ENCODE measurements around the gene MAN1C1.

The MAN1C1 gene

GRCh38 chr1:25744636-25745425 is 128.2 kb downstream of the MAN1C1 start:
- DNase-seq = no peak

- no peak for DNase-seq
Measured at GRCh38 chr1:25746299-25747045, 129.9 kb downstream of the MAN1C1 start.

- no peak for DNase-seq
Measured at GRCh38 chr1:25747046-25747719, 130.6 kb downstream of the MAN1C1 start.

- no peak for DNase-seq
Measured at GRCh38 chr1:25748531-25749205, 132.1 kb downstream of the MAN1C1 start.

GRCh38 chr1:25750923-25751605 is 134.5 kb downstream of the MAN1C1 start:
- no peak for DNase-seq

DNA sequence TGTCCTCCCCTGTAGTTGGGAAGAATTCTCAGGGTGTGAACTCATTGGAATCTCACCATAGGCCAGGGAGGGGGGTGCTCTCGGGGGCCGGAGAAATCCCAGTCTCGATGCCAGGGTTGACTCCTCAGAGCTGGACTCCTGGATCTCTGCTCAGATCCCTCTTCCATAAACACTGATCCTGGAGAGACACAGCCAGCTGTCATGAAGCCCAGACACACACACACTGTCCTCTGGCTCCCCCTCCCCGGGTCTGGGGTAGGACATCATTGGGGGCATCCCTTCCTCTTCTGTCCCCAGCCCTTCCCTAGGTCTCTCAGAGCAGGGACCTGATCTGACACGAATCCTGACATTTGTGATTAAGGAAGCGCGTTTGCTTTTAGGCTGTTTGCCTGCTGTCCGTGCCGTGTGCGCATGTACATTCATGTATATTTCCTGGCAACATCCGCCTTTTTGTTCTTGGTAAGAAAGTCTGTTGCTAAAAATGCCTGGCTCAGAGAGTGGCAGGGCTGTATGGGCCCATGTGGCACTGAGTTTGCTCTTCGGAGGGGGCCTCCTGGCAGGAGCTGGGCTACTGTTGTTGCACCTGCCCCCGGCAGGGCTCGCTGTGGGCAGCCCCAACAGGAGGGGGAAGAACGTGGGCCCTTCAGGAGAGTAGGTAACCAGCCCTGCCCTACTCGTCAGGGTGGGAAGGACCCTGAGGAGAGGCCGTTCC is 138.0 kb downstream of the MAN1C1 start:
- DNase-seq = no peak

DNA sequence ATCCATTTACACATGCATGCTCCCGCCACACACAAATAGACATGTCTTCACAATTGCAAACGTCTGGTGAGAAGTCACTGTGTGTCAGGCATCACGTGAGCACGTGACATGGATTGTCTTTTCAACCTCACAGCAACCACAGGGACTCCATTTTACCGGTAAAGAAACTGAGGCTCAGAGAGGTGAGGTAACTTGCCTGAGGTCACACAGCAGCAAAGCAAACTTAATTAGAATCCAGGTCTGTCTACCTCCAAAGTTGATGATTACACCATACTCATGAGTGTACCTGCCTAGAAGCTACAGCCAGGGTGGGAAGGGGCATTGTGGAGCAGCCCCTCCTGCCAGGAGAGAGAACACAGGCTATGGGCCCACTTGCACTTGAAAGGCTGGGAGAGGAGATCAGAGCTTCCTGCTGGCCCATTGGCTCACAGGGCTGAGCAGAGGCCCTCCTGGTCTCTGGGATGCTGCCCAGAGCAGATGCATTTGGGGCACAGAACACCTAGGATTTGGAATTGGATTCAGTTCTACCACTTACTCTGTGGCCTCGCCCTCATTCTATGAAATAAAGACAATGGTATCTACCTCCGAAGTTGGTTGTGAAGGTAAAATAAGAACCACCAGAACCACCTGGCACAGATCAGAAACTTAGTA is 139.0 kb downstream of the MAN1C1 start:
- no peak for DNase-seq

DNA sequence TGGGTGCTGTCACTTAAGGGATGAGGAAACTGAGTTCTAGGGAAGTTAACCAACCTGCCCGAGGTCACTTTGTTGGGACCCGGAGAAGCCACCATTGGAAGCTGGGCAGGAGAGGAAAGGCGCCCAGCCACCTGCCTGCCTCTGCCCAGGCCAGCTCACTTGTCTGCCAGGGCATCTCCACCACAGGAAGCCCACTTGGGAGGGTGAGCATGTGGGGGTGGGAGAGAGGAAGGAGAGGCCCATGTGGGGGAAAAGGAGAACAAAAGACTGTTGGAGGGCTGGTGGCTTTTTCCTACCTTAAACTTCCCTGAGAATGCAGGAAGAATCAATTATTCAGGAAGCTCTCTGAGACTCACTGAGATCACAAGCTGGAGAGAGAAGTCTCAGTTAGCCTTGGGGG is 139.6 kb downstream of the MAN1C1 start:
- no peak for DNase-seq

GRCh38 chr1:25757151-25757845 is 140.7 kb downstream of the MAN1C1 start:
- no peak for DNase-seq

DNA sequence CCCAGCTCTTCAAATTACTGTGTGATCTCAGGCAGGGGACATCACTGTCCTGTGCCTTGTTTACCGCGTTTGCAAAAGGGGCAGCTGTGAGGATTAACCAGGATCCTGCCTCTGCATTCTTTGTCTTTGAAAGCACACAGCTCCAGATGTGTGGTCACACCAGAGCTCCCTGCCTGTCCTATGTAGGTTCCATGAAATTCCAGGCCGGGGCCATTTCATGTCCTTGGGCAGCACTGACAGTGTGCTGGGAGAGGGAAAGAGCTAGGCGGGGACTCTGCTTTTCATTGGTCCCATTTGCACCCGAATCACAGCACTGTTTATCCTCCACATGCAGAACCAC is 141.2 kb downstream of the MAN1C1 start:
- no peak for DNase-seq

- DNase-seq = no peak
Measured at GRCh38 chr1:25758466-25759070, 142.0 kb downstream of the MAN1C1 start.

- no peak for DNase-seq
Measured at GRCh38 chr1:25760122-25760719, 143.6 kb downstream of the MAN1C1 start.

- no peak for DNase-seq
Measured at GRCh38 chr1:25760871-25761270, 144.3 kb downstream of the MAN1C1 start.

GRCh38 chr1:25763493-25763892 is 146.9 kb downstream of the MAN1C1 start:
- no peak for DNase-seq

DNA sequence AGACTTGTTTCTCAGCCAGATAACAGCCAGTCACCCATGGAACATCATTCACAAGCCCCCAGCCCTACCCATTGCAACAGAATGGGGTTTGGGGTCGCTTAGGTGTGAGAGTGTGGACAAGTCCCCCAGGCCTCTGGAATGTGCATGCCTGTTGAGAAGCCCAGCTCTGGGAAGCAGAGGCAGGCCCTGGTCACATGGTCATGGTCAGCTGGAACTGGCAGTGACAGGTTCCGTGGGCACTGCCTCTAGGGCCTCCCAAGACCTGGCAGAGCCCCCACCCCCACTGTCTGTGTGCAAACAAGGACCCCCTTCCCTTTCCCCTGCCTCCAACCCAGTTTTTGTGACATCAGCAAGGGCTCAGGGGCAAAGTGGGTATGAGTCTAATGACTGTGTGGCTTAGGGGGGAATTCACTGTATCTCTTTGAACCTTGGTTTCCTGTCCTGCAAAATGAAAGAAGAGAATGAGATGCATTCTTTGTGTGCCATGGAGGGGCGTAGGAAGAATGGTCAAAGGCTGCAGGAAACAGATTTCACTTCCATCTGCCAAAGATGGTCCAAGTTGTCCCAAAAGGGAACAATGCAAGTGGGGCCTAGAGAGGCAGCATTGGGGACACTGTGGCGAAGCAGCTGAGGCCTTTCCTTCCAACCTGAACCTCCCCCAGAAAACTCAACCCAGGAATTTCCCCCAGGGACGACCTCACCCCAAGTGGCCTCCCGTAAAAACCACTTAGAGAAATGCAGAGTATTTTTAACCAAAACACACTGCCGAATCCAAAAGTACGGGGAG is 148.7 kb downstream of the MAN1C1 start:
- DNase-seq = no peak

DNA sequence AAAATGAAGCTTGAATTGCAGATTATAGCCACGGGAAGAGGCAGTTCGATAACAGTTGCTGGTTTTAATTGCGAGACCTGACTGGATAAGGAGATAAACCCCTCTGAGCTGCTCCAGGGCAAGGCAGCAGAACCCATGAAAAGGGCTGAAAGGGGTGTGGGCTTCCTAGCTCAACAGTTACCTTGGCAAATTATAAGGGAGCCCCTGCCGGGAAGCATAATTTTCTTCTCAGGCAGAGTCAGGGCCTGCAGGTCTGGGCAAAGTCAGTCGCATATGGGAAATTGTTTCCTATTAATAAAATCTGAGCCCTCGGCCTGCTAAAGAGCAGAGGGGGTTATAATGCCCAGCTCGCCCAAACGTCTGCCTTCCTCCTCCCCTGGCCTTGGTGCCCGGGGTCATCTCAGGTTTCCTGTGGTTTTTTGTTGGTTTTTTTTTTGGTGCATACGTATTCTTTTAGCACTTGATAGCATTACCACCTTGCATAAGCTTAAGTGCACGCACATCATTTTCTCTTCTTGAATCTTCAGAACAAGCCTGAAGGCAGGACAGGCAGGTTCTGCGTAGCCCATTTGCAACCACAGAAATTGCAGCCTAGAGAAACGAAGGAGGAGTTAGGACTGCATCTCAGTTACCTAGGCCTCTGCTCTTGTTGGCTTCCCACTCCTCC is 149.5 kb downstream of the MAN1C1 start:
- DNase-seq = no peak

DNA sequence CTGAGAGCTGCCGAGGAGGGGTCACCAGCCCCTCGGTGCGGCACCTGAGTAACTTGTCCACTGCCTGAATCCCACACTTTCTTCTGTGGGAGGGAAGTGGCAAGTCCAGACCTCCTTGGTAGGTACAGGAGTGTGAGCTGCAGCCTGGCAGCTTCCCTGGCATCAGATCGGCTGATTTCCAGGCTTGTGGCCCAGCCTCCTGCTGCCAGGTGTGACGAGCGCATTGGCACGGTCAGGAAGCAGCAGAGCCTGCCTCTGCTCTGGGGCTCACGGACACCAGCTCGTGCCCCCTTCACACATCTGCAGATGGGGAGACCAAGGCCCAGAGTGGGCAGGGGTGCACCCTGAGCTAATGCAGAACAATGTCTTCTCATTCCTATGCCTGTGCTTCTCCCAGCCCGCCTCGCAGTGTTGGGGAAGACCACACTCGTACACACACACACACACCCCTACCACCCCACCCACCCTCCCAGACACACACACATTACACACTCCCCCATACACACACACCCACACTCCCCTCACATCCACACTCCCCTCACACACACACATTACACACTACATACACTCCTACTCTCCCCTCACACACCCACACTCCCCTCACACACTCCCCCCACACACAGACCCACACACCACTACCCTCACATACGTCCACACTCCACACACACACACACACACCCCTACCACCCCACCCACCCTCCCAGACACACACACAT is 150.3 kb downstream of the MAN1C1 start:
- no peak for DNase-seq

- no peak for DNase-seq
Measured at GRCh38 chr1:25767437-25767770, 150.8 kb downstream of the MAN1C1 start.
